Measurements from ENCODE around the gene ALAD.
A peak's percentile ranks its signal among the peaks of the same experiment; 100 is the strongest.

ALAD gene

GRCh38 chr9:113349066-113349444 is 52.0 kb downstream of the ALAD start:
- no peak for DNase-seq (ENCODE audit: low spot score)

GRCh38 chr9:113348437-113348836 is 52.6 kb downstream of the ALAD start:
- DNase-seq (ENCODE audit: low spot score): no peak

DNA sequence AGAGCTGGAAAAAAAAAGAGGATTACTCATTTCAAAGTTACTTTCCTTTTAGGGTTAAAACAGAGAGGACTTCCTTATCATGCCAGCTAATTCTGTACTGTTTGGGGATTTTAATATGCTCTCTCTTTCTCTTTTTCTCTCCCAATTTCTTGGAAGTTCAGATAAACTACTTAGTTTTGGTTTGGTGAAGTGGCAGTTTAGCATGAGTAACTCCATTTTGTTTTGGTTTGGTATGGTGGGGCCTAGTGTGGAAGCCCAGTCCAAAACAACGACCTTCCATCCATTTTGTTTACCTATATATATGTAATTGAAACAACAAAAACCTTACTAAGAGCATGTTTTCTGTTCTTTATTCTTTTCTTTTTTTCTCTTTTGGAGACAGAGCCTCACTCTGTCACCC is 55.4 kb downstream of the ALAD start:
- no peak for DNase-seq (ENCODE audit: low spot score)

GRCh38 chr9:113345190-113345589 is 55.9 kb downstream of the ALAD start:
- no peak for DNase-seq (ENCODE audit: low spot score)

DNA sequence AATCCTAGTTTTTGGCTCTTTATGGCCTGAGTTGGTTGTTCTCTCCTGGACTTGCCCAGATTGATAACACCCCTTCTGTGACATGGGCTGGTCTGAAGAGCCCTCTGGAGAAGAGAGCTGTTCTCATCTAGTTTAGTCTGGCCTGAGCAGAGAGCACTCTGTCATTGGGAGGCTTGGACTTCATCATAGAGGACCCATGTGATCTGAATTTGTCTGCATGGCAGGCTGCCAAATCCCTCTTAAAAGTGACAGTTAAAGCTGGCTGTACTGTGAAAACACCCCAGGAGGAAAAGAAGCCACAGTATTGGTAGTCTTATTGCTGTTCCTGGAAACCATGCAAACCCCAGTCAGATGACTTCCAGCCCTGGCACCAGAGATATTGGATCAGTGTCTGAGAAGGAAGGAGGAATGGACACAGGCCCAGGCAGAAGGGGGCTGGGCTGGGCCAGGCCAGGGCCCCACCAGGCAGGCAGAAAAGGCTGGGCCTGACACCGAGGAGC is 57.3 kb downstream of the ALAD start:
- DNase-seq (ENCODE audit: low spot score): no peak

DNA sequence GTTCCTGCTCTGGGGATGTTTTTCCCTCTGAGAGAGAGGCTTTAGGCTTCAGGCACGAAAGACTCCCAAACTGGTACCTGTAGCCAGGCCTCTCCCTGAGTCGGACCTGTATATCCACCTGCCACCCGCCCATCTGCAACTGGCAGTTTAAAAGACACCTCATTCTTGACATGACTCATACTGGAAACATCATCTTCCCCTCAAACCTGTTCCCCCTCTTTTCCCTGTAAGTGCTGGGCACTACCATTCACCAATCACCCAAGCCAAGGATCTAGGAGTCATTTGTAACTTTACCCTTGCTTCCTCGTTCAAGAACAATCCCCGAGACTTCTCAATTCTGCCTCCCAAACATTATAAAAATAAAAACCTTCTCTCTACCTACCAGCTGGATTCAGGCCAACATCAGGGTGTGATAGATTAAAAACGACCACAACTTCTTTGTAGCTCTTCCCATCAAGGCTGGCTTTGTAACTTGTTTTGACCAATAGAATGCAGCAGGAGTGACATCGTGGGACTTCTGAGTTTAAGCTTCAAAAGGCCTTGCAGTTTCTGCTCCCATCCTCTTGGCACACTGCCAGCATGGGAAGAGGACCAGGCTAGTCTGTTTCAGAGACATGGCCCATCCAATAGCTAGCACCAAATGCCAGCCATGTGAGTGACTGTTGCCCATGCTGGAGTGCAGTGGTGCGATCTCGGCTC is 59.2 kb downstream of the ALAD start:
- no peak for DNase-seq (ENCODE audit: low spot score)

- peak; percentile 93 for DNase-seq (ENCODE audit: low spot score)
Observed at GRCh38 chr9:113340011-113340699, 60.9 kb downstream of the ALAD start, which contains the start of gene WDR31. TSS of gene WDR31 (minus strand) at chr9:113340275. CDS start at chr9:113332022, 8,253 bp downstream.

DNA sequence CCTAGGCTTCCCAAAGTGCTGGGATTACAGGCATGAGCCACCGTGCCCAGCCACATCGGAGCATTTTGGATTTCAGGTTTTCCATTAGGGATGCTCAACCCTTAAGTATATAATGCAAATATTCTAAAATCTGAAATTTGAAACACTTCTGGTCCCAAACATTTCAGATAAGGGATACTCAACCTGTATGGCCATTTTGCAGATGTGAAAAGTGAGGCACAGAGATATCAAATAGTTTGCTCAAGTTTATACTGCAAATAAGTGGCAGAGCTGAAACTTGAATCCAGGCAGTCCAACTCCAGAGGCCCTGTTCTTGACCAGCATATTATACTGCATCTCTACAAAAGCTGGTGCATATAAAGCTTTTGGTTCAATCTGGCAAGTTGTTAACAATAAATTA is 63.4 kb downstream of the ALAD start:
- no peak for DNase-seq (ENCODE audit: low spot score)

Measured in ecto neural progenitor cell (in vitro differentiated cells).